ENCODE measurements around the gene SERF2.

SERF2 gene

DNA sequence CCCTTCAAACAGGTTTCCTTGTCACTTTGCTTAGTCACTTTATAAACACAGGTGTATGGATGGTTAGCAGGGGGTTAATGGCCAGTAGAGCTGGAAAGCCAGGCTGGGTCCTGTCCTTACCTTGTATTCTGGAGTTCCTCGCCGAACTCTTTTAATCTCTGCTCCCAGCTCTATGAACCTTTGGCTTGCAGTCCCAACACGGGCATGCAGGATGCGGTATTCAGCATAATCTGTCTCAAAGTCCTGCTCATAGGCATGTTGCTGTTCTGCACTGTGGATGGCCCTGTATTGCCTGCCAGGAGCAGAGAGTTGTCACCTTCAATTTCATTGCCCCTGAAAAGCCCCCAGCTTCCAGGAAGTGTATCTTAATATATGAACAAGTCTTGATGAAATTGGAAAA, 18.1 kb upstream of the SERF2 start:
- TF ChIP-seq POLR2AphosphoS5 (IDR thresholded peaks at IDR 0.05; ENCODE audit: low read depth, low read length) = 0 out of 2 replicates have a peak, but pooled peaks have one; percentile 23
- TF ChIP-seq TAF1 (IDR thresholded peaks at IDR 0.05; ENCODE audit: borderline replicate concordance, insufficient read depth, low read length) = no peak
- TF ChIP-seq, protein P1, sequence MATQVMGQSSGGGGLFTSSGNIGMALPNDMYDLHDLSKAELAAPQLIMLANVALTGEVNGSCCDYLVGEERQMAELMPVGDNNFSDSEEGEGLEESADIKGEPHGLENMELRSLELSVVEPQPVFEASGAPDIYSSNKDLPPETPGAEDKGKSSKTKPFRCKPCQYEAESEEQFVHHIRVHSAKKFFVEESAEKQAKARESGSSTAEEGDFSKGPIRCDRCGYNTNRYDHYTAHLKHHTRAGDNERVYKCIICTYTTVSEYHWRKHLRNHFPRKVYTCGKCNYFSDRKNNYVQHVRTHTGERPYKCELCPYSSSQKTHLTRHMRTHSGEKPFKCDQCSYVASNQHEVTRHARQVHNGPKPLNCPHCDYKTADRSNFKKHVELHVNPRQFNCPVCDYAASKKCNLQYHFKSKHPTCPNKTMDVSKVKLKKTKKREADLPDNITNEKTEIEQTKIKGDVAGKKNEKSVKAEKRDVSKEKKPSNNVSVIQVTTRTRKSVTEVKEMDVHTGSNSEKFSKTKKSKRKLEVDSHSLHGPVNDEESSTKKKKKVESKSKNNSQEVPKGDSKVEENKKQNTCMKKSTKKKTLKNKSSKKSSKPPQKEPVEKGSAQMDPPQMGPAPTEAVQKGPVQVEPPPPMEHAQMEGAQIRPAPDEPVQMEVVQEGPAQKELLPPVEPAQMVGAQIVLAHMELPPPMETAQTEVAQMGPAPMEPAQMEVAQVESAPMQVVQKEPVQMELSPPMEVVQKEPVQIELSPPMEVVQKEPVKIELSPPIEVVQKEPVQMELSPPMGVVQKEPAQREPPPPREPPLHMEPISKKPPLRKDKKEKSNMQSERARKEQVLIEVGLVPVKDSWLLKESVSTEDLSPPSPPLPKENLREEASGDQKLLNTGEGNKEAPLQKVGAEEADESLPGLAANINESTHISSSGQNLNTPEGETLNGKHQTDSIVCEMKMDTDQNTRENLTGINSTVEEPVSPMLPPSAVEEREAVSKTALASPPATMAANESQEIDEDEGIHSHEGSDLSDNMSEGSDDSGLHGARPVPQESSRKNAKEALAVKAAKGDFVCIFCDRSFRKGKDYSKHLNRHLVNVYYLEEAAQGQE (IDR thresholded peaks at IDR 0.05; ENCODE audit: insufficient read depth in 1 of 2, low read depth in 2 of 2, low read length in 2 of 2) = no peak

DNA sequence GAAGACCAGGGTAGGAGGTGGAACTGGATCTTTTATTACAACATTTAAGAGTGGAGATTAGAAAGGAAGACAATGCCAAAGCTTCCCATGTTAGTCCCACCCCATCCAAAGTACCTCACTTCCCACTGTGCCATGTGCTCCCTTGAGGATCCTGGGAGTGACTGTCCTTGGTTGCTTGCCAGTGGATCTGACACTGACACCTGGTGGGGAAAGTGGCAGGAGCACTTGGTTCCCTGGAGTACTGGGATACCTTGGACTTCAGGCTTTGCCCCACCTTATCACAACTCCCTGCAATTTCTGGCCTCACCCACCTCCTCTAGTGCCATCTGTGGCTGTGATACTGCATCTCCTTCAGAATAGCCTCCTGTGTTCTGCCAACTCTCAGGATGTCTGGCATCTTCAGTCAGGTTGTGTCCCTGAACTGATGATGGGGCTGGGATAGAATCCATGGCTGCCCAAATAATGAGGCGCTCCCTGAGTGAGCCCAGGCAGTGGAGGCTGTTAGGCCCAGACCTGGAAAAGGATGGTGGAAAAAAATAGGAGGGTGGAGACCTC, 16.6 kb upstream of the SERF2 start:
- TF ChIP-seq TAF1 (IDR thresholded peaks at IDR 0.05; ENCODE audit: borderline replicate concordance, insufficient read depth, low read length) = no peak
- TF ChIP-seq POLR2AphosphoS5 (IDR thresholded peaks at IDR 0.05; ENCODE audit: low read depth, low read length) = no peak
- no peak for TF ChIP-seq SIN3A (IDR thresholded peaks at IDR 0.05; ENCODE audit: borderline replicate concordance, insufficient read depth, low read length)
- TF ChIP-seq FOXP2 (optimal IDR thresholded peaks at IDR 0.05; ENCODE audit: borderline replicate concordance, extremely low read depth, extremely low read length, insufficient read depth) = no peak
- TF ChIP-seq, protein P1 (IDR thresholded peaks at IDR 0.05; ENCODE audit: insufficient read depth in 1 of 2, low read depth in 2 of 2, low read length in 2 of 2) = no peak

DNA sequence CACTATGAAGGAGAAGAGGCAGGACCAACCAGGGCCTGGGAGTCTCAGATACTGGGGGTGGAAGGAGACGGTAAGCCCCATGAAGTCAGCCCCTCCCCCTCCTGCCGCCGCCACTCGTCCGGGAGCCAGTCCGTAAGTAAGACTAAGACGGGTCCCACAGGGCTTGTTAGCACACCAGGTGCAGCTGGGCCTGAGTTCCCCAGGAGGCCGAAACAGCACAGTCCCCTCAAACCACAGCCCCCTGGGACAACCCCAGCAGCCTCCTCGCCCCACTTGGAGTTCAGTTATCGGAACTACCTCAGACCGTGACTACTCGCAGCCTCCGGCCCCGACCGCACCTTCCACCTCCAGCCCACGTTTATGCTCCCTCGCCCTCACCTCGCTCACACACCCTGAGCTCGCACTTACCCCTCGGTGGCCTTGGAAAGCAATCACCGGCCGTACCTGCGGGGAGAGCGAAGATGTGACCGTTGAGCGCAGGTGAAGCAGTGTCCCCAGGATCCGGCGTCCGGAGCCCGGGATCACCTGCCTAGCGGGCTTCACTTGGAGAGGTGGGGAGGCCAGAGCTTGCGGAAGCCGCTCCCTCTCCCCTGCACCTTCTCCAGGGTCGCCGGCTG, 15.9 kb upstream of the SERF2 start:
- no peak for TF ChIP-seq SIN3A (IDR thresholded peaks at IDR 0.05; ENCODE audit: borderline replicate concordance, insufficient read depth, low read length)
- TF ChIP-seq TAF1 (IDR thresholded peaks at IDR 0.05; ENCODE audit: borderline replicate concordance, insufficient read depth, low read length) = no peak
- TF ChIP-seq FOXP2 (optimal IDR thresholded peaks at IDR 0.05; ENCODE audit: borderline replicate concordance, extremely low read depth, extremely low read length, insufficient read depth) = no peak

DNA sequence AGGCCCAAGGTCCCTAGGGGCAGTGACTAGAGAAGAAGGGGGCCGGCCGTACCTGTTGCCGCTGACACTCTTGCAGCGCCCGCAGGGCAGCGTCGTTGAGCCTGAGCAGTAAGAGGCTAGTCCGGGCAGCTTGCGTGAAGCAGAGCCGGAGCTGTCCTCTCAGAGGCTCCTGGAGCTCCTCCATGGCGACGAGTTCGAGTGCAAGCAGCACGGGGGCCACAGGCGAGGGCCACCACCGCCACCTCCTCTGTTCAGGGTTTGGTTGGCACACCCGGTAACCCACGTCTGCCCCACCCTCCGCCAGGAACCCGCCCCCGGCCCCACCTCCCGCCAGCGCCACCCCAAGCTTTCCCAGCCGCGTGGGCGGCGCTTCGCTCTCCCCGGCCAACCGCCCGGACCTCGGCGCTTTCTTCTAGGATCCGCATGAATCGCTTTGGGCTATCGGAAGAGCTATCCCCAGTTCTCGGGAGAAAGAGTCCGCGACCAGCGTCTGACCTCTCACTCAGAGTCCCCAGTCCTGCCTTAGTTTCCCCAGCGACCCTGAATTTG, 15.3 kb upstream of the SERF2 start, which contains the start of gene ELL3:
TSS of gene ELL3 (minus strand) at position 249 of the 549 bp plus-strand sequence. CDS start at position 184, 65 bp downstream.
- TF ChIP-seq POLR2AphosphoS5 (IDR thresholded peaks at IDR 0.05; ENCODE audit: low read depth, low read length) = peak; percentile 72; the same call in 1 of the 2 replicates
- TF ChIP-seq TAF1 (IDR thresholded peaks at IDR 0.05; ENCODE audit: borderline replicate concordance, insufficient read depth, low read length) = no peak
- 0 out of 2 replicates have a peak, but pooled peaks have one; percentile 4 for TF ChIP-seq SIN3A (IDR thresholded peaks at IDR 0.05; ENCODE audit: borderline replicate concordance, insufficient read depth, low read length)
- TF ChIP-seq, protein P1 (IDR thresholded peaks at IDR 0.05; ENCODE audit: insufficient read depth in 1 of 2, low read depth in 2 of 2, low read length in 2 of 2) = no peak
- no peak for TF ChIP-seq FOXP2 (optimal IDR thresholded peaks at IDR 0.05; ENCODE audit: borderline replicate concordance, extremely low read depth, extremely low read length, insufficient read depth)

DNA sequence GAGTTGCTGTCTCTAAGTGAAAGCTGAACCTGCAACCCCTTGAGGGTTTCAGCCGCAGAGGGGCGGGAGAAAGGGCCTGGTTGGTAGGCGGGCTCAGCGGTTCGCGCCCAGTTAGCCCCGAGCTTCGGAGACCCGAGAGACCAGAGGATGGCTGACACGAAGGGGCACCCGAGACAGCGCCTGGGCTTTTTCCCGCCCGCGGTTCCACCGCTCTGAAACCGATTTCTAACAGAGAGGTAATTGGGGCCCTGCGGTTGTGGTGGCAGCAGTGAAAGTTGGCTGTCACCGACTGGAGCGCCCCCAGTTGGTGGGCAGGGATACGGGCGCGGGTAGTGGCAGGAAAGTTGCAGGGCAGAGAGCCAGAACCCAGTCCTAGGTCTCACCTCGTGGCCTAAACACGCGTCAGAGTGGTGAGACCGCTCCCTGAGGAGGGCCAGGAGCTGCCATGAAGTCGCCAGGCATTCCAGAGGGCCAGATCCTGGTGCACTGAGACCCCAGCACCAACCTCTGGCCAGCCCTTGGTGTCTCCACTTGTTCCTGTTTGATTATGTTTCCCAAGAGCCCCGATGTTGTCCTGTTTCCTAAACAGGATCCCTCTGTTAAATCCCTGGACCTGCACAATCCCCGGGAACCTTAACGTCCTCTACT, 14.7 kb upstream of the SERF2 start:
- TF ChIP-seq SIN3A (IDR thresholded peaks at IDR 0.05; ENCODE audit: borderline replicate concordance, insufficient read depth, low read length) (no peak), FOXP2 (optimal IDR thresholded peaks at IDR 0.05; ENCODE audit: borderline replicate concordance, extremely low read depth, extremely low read length, insufficient read depth) (peak; percentile 60), POLR2AphosphoS5 (IDR thresholded peaks at IDR 0.05; ENCODE audit: low read depth, low read length) (no peak; the same call in none of the 2 replicates), TAF1 (IDR thresholded peaks at IDR 0.05; ENCODE audit: borderline replicate concordance, insufficient read depth, low read length) (no peak)
- TF ChIP-seq, protein P1 (IDR thresholded peaks at IDR 0.05; ENCODE audit: insufficient read depth in 1 of 2, low read depth in 2 of 2, low read length in 2 of 2) = no peak
